Measurements from ENCODE around the gene GZF1.

GZF1 gene

DNA sequence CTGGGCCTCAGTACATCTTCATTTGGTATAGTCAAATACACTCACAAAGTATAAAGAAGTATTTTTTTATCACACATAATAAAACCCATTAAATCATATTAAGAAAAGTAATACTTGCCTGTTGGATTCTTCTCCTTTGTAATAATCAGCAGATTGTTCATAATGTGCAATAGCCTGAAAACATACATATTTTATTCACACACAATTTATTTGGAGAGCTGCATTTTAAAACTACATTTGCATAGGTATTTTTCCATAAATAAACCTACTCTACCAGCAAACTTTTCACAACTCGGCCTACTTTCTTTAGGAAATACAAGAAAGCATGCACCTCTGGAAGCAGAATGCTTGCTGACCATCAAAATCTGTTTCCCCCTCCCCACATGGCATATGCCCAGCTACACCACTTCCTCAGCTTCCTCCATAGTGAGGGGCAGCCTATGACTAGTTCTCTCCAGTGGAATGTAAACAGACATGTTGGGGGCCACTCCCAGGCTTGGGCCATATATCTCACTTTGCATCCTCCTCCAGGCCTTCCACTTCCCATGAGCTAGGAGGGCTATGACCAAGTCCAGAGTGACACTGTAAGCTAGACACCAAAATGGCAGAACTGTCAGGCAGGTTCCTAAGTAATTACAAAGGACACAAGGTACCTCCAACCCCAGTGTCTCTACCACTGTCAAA lies 28.3 kb downstream of the GZF1 start:
- no peak for DNase-seq (ENCODE audit: low read depth, low spot score)
- H3K4me3 ChIP-seq (ENCODE audit: low read depth, low read length) = no peak overlapping the region
- TF ChIP-seq, protein P1, sequence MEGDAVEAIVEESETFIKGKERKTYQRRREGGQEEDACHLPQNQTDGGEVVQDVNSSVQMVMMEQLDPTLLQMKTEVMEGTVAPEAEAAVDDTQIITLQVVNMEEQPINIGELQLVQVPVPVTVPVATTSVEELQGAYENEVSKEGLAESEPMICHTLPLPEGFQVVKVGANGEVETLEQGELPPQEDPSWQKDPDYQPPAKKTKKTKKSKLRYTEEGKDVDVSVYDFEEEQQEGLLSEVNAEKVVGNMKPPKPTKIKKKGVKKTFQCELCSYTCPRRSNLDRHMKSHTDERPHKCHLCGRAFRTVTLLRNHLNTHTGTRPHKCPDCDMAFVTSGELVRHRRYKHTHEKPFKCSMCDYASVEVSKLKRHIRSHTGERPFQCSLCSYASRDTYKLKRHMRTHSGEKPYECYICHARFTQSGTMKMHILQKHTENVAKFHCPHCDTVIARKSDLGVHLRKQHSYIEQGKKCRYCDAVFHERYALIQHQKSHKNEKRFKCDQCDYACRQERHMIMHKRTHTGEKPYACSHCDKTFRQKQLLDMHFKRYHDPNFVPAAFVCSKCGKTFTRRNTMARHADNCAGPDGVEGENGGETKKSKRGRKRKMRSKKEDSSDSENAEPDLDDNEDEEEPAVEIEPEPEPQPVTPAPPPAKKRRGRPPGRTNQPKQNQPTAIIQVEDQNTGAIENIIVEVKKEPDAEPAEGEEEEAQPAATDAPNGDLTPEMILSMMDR (IDR thresholded peaks at IDR 0.05; ENCODE audit: low read depth, low read length) = no peak
- in situ Hi-C loops (cut with HindIII; ENCODE audit: low sequenced_read_pairs) = no loop called here

DNA sequence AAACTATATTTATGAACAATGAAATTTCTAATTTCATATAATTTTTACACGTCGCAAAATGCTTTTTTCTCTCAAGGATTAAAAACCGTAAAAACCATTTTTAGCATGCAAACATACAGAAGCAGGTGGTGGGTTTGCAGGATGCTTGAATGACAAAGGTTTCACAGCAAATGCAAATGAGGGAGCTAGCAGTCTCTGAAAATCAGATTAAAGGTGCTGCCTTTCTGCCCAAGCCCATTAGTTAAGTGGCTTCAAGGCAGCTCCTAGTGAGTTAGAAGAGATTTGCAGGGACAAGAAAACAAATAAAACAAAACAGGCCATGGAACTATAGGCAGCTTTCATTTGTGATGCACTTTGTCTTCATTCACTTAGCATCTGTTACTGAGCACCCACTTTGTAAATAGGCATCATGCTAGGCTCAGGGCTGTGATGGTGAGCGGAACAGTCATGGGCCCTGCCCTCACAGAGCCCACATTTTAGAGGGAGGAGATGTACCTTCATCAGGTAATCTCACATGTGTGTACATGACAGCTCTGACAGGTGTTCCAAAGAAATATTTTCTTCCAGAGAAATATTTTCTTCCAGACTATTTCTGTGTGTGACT lies 29.8 kb downstream of the GZF1 start:
- no peak overlapping the region for H3K4me3 ChIP-seq (ENCODE audit: low read depth, low read length)
- TF ChIP-seq, protein P1 (IDR thresholded peaks at IDR 0.05; ENCODE audit: low read depth, low read length) = no peak
- DNase-seq (ENCODE audit: low read depth, low spot score) = no peak
- in situ Hi-C loops (cut with HindIII; ENCODE audit: low sequenced_read_pairs) = no loop called here

DNA sequence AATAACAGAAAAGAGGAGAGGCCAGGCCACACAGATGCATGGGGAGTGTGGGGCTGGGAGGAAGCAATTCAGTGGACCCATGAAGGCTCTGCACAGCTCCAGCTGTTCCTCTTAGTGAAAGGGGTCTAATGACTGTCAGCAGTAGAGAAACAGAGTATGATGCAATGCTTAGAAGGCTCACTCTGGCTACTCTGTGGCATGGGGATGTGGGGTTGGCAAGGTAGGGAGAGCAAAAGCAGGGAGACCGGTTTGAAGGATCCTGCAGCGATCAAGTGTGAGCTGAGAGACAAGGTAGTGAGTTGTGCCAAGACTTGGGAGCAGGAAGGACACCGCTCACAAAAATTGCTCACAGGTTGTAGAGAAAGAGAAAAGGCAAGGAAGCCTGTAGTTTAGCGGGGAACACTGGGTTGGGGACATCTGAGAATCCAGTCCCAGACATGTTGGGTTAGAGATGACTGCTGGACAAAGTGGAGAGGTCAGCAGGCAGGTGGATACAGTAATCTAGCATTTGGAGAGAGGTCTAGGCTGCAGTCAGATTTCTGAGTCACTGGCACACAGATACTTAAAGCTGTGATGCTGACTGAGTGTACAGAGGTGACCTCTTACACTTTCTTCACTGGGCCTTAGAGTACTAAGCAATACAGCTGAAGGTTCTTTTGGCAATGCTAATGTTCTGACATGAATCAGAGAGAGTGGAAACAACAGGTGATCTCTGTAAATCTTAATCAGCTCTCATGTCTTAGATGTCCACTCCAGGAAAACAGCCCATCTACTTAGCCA lies 32.2 kb downstream of the GZF1 start:
- TF ChIP-seq, protein P1 (IDR thresholded peaks at IDR 0.05; ENCODE audit: low read depth, low read length) = no peak
- no peak overlapping the region for H3K4me3 ChIP-seq (ENCODE audit: low read depth, low read length)
- in situ Hi-C loops (cut with HindIII; ENCODE audit: low sequenced_read_pairs) = no loop called here
- DNase-seq (ENCODE audit: low read depth, low spot score) = no peak

DNA sequence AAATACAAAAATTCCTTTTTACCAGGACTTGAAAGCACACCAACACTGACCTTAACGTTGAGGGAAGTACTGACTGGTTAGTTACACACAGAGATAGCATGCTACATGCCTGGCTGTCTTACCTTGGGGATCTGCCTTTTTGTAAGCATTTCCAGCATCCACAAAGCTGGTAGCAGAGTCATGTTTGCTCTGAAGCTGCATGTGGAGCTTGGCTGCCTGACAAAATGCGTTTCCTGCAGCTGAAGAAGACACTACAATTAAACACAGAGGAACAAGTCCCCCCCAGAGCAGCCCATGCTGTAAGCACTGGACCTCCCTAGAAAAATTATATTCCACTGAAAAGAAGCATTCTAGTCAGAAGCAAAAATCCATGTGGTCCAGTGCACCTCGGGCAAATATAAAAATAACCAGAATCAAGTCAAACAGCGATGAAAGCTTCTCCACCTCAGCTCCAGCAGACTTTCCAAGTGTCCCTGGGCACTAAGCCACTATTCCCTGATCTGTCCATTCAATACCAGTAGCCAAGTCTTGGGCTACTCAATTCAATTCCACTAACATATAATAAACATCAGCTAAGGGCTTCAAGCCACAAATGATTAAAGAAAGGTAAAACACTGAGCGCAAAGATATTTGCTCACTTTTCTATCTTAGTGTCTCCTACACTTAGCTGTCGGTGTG lies 35.1 kb downstream of the GZF1 start:
- peak; percentile 36 for DNase-seq (ENCODE audit: low read depth, low spot score)
- no peak overlapping the region for H3K4me3 ChIP-seq (ENCODE audit: low read depth, low read length)
- in situ Hi-C loops (cut with HindIII; ENCODE audit: low sequenced_read_pairs) = no loop called here
- TF ChIP-seq, protein P1 (IDR thresholded peaks at IDR 0.05; ENCODE audit: low read depth, low read length) = no peak

DNA sequence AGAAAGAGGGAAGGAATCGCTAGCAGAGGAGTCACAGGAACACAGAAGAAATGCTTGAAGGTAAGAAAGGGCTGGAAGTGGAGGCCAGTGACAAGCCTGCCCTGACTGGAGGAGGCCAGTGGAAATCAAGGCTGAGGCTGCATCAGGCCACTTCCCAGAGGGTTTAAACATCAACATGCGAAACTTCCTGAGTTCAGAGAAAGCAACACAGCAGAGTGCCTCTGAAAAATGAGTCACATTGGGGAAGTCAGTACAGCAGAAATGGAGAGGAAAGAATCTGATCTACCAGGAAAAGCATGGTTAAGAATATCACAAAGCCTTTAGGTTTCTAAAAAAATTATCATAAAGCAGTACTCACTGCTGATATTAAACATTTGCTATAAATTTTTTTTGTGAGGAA lies 36.0 kb downstream of the GZF1 start:
- in situ Hi-C loops (cut with HindIII; ENCODE audit: low sequenced_read_pairs) = no loop called here
- TF ChIP-seq, protein P1 (IDR thresholded peaks at IDR 0.05; ENCODE audit: low read depth, low read length) = no peak
- DNase-seq (ENCODE audit: low read depth, low spot score) = peak; percentile 63
- H3K4me3 ChIP-seq (ENCODE audit: low read depth, low read length) = no peak overlapping the region

DNA sequence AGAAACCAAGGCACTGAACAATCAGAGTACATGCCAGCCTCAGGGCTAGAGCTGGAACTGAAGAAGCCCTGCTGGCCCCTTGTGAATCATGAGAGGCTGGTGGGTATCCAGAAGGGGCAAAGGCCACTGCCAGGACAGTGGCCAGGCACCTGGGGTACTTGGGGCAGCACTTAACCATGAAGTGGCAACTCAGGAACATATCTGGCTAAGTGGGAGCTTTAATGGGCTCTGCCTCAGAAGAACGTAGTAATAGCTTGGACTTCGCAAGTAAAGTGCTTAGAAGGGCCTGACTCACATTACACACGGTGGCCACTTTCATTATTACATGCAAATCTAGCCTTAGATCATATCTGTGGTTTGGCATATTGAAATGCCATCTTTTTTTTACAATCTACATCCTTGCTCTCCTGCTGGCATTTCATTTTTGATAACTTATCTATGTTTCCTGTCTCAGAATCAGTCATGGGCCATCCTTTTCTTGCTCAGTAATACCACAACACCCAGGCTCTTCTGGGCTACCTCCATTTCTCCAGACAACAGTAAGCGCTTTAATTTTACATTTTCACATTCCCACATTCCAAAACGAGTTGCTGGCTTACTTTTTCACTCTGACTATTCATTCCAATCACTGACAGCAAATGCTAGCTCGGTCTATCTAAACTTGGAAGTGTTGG lies 37.7 kb downstream of the GZF1 start:
- no peak overlapping the region for H3K4me3 ChIP-seq (ENCODE audit: low read depth, low read length)
- in situ Hi-C loops (cut with HindIII; ENCODE audit: low sequenced_read_pairs) = no loop called here
- TF ChIP-seq, protein P1 (IDR thresholded peaks at IDR 0.05; ENCODE audit: low read depth, low read length) = no peak
- peak; percentile 61 for DNase-seq (ENCODE audit: low read depth, low spot score)
